Activated CD4-positive, alpha-beta T cell treated with anti-CD3 and anti-CD28 coated beads, Interleukin-2, amount 50 U/mL, for 1 hour (primary cell): ENCODE measurements around the gene RASL12.
"Not testable (repeated sequence)": the region's sequence is repeated elsewhere in the genome, so short reads cannot be mapped to it uniquely, and the experiment has no call there.

Experiments
- DNase-seq: peaks from one replicate; pipeline ENCODE4 v3.0.0-alpha.2; 2020

Gene RASL12

DNA sequence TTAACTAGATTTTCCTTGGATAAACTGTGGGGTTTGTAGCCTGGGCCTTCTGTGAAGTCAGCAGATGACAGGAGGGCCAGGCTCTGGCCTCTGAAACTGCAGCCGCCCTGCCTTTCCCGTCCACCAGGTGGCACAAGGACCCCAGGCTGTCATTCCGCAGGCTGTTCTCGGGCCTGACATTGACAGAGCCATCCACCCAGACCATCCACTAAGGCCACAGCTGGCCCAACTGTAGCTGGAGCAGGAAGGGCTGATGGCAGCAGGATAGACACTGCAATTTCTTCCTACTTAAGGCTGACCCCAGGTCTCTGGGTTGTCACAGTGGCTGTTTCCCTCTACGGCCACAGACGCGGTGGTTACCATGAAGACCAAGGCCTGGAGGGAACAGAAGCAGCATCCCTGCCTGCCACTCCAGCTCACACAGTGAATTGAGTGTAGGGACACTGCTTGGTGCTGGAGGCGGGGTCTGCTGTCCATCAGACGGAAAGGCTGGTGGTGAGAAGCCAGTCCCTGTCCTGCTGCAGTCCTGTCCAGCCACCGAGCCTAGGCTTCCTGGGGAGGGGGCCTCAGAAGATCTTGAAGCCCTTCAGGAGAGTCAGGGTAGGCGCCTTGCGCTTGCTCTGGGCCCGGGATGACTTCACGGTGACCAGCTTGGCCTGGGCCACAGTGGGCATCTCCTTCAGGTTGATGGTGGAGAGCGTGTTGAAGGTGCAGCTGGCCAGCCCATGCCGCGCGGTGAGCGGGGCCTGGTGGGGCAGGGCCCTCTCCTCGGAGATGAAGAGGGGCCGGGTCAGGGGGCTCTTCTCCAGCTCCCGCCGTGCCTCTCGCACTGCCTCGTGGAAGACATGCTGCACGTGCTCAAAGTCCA is 13.2 kb downstream of the RASL12 start:
- DNase-seq = peak; percentile 55

DNA sequence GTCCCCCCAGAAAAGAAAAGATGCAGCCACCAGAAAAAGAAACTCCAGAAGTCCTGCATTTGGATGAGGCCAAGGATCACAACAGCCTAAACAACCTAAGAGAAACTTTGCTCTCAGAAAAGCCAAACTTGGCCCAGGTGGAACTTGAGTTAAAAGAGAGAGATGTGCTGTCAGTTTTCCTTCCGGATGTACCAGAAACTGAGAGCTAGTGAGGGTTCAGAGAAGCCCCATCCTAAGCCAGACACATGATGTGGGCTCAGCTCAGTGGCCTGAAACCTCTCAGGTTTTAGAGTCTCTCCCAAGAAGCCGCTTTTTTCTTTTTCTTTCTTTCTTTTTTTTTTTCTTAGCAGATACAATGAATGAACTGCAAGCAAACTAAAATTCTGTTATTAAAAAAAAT is 14.8 kb downstream of the RASL12 start:
- no peak for DNase-seq

DNA sequence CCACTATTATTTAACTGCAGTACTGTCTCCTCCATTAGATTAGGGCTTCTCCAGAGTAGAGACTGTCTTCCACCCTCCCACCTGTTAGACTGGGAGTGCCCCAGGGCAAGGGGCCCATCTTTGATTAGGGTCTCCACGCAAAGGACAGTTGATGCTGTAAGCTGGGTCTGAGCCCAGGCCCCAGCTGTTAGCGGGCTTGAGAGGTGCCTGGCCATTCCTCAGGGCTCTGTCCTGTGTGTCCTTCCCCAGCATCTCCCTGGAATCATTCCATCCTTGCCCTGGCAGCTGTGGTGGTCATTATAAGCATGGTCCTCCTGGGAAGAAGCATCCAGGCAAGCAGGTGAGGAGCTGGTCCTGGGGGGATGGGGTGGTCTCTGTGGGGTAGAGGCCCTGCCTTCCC is 16.5 kb downstream of the RASL12 start:
- no peak for DNase-seq

DNA sequence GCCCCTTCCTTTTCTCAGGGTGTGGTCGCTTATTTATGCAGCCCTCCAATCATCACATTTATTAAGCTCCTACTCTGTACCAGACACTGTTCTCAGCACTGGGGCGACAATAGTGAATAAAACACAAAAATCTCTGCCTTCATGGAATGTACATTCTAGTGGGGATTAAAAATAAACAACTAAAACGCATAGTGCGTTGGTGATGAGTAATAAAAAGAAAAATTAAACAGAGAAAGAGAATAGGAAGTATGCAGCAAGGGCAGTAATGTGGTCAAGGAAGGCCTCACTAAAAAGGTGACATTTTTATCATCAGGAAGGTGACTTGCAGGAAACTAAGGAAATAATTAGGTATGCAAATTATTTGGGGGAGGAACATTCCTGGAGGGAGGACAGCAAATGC is 17.5 kb downstream of the RASL12 start:
- DNase-seq = no peak

DNA sequence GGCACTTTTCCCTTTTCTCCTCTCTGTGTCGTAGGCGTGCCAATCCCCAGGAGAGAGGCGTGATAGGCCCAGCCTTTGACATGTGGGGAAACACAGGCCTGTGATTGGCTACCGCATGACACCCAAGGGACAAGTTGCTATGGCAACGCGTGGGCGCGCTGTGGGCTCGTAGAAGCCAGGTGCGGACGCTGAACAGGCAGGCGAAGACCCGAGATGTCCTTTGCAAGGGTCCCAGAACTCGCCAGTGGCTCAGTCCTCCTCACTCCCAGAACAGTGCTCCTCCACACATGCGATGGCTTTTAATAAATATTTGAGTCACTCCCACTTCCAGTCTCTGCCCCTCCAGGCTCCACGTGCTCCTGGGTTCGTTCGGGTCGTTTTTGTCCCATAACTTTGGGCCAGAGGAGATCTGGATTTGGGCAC is 18.4 kb downstream of the RASL12 start:
- DNase-seq = peak; percentile 83

DNA sequence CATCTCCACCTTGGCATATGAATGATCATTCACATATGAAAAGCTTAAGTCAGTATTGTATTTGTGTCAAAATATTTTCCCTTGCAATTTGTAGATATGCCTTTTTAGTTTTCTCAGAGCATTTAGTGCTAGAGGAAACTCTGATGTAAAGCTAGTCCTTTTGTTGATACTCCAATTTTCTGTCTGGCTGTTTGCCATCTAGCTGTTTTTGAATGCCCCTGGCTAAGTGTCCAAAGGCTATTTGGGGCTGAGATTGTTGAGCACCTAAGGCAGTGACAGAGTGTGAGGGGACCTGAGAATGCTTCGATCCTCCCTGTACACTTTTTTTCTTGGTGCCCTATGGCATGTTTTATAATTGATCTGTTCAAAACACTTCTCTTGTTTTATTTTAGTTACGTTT is 19.6 kb downstream of the RASL12 start:
- DNase-seq = no peak

DNA sequence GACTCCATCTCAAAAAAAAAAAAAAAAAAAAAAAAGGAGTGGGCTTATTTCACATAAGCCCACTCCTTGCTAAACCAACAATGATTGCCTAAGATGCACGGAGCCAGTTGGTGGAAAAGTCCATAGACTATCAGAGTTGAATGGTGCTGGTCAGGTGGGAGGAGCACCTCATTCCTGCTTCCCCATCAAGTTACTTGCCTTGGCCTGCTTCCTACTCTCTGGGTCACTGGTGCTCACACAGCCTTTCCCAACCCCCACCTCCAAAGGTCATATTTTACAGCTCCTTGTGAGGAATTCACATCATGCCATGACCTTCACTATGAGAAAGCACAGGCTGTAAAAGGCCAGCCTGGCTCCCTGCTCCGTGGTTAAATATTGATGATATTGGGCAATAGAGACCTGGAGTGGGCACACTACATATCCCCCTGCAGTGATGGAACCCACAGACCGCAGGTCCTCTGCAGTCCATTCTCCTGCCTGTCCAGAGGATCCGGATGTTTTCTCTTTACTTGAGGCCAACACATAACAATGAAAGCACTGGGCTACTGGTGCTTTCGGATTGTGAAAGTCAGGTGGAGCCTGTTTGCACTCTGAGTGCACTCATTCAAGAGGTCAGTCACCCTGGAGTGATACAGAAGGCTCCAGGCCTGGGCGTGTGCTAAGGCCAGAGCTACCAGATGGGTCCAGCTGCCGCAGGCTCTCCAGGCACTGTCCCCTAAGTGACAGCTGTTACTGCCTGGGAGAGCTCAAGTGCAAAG is 22.9 kb downstream of the RASL12 start, which contains the start of gene SLC51B:
TSS of gene SLC51B (plus strand) at position 664 of the 758 bp plus-strand sequence. CDS start 4,618 bp downstream, outside the sequence.
- no peak for DNase-seq

DNA sequence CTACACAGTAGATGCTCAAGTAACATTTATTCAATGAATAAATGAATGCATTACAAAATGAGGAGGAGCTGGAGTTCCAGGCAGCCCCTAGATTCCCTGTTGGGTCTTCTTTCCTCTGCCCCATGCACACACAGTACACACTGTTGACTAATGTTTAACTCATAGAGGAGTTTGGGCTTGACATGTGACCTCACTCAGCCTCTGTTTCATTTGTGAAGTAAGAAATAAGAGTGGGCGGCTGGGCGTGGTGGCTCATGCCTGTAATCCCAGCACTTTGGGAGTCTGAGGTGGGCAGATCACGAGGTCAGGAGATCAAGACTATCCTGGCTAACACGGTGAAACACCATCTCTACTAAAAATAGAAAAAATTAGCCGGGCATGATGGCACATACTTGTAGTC is 23.6 kb downstream of the RASL12 start:
- DNase-seq = not testable (repeated sequence)

DNA sequence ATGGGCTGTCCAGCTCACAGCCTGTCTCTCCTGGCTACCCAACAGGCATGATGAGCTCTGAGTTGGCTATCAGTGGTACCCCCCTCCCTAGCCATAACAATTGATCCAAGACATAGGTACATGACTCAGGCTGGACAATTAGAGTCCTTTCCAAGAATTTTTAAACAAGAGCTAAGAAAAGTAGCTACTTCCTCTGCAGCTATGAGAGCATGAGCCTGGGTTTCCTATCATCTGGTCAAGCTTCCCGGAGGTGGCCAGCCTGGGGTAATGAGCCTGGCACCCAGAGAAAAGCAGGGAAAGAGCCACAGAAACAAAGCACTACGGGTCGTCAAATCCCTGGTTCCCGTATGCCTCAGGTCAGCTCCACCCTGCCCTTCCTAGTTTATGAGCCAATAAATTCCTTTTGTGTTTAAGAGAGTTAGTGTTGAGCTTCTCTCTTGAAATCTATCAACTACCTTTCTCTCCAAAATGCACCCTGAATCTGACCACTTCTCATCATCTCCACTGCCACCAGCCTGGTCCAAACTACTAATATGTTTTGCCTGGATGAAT is 24.9 kb downstream of the RASL12 start:
- DNase-seq = no peak

DNA sequence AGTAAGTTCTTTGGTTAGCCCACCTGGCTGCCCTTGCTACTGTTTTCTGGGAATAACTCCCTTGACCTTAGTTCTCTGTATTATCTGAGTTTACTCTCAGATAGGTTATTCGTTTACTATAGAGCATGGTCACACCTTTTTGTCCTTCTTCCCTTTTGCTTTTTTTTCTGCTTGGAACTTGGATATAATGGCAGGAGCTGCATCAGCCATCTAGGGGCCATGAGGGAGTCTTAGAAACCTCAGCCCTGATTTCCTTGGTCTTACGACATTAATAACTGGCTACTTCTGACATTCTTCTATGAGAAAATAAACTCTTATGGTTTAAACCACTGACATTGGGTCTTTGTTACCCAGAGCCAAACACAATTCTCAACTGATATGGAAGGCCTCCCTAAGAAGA is 26.0 kb downstream of the RASL12 start:
- DNase-seq = no peak

DNA sequence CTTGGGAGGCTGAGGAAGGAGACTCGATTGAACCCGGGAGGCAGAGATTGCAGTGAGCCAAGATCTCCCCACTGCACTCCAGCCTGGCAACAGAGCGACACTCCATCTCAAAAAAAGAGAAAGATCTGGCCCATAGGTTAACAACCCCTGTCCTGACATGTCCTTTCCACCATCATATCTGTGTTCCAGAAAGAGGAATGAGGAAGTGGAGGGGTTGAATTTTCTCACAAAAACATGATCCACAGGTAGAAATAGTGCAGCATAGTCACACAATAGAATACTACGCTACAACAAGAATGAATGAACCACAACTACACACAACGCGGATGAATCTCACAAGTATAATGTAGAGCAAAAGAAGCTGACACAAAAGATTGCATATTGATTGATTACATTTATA is 27.3 kb downstream of the RASL12 start:
- no peak for DNase-seq

DNA sequence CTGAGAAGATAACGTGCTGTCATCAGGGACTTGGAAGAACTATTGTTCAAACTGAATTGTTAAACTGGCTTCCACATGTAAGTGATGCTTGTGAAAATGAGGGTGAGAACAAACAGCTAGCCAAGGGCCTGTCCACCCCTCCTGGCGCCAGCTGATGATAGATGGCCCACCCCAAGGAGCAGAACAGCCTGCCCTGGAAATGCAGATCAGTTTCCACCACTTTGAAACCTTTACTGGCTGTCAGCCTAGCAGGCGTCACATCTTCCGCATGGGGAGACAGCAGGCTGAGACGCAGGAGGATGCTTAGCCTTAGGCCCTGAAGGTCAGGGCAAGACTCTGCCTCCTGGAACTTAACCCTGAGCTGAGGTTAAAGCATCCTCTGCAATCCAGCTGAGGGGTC is 29.0 kb downstream of the RASL12 start:
- DNase-seq = no peak

DNA sequence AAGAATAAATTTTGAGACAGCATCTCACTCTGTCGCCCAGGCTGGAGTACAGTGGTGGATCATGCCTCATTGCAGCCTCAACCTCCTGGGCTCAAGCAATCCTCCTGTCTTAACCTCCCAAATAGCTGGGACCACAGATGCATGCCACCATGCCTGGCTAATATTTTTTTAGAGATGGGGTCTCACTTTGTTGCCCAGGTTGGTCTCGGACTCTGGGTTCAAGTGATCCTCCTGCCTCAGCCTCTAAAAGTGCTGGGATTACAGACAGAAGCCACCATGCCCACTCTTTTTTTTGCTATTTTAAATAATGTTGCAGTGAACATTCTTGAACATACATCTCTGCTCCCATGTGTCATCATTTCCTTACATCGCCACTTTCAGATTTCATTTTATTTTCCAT is 29.4 kb downstream of the RASL12 start:
- DNase-seq = no peak

DNA sequence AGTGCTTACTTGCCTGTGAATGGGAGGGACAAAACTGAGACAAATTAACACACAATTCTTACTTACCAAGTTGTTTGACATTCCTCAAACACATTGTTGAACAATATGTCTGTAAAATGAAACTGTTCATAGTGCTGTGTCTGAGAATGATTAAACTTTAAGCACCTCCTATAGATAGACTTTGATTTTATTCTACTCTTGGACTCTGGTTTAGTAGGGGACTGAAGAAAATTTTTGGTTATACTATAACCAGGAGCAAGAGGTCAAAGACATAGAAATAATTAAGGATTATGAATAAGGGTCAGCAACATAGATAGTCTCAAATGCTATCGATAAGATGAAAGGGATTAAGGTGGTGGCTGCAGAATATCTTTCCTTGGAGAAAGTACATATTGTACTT is 30.5 kb downstream of the RASL12 start:
- DNase-seq = no peak

DNA sequence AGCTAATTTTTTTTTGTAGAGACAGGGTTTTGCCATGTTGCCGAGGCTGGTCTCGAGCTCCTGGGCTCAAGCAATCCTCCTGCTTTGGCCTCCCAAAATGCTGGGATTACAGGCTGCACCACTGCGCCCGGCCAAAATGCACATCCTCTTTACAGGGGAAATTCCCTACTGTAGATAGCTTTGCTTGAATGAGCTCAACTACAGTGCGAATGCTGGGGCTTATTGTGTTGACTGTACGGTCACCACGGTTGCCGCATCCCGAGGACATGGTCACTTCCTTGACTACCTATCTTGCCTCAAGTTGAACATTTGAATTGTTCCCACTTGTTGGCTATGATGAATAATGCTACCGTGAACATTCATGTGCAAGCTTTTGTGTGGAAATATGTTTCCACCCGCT is 33.1 kb downstream of the RASL12 start:
- DNase-seq = no peak

DNA sequence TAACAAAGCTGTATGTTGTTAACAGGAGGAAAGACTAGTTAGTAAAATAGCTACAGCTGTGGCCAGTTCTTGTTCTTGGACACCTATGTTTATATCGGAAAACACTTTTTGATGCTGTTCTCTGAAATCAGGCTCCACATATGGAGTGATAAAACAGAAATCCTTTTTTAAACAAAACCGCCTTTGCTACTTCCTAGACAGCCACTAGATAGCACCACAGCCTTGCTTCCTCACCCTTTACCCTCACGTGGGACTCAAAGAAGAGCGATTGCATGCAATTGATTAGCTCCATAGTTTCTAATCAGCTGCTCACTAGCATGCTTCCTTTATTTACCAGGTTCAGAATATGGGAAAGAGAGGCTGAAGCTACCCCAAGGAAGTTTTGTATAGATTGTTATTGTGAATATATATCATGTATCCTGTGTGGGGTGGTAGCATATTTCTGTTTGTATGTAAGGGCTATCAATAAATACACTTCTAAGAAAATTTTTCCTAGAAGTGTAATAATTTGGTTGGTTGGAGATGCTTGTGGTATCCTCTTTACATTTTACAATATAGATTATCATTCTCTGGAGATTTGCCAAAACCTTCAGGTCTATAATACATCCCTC is 34.0 kb downstream of the RASL12 start:
- DNase-seq = no peak

DNA sequence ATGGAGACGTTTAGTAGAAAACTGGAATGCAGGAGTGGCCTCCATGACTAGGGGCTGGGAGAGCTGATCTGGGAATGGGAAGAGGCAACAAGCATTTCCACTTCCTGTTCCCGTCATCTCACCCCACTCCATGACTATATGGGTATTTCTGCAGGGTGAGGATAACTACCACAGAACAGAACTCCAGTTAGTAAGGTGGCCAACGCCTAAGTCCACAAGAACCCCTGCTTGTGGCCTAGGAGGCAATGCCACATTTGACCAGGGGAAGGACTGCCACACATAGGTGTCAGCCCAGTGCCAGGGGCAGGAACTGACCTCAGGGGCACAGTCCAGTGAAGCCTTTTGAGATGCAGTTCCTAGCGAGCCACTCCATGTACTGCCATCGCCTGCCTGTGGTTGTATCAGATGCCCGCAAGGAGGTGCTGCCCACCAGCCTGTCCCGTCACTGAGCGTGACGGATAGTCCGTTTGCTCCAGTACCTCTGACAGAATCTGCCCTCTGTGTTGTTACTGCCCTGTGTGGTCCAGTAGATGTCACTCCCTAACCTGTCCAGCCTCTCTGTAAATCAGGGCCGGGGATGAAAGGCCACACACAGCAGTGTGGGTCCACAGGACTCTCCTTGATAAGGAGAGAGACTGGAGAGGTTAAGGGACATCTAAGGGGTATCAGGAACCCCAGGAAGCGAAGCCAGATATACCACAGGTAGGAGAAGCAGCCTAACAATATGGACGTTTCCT is 34.8 kb downstream of the RASL12 start:
- peak; percentile 32 for DNase-seq

DNA sequence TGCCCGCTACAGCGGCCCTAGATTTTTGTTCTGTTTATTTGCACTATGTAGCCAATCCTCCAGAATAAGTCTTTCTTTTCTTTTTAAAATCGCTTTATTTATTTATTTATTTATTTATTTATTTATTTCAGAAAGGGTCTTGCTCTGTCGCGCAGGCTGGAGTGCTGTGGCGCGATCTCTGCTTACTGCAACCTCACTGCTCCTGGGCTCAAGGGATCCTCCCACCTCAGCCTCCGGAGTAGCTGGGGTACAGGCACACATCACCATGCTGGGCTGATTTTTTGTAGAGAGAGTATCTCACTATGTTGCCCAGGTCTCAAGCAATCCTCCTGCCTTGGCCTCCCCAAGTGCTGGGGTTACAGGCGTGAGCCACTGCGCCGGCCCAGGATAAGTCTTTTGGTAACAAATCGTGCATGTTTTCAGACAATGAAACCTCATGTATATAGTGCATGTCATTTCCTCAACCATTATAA is 38.0 kb downstream of the RASL12 start:
- no peak for DNase-seq

DNA sequence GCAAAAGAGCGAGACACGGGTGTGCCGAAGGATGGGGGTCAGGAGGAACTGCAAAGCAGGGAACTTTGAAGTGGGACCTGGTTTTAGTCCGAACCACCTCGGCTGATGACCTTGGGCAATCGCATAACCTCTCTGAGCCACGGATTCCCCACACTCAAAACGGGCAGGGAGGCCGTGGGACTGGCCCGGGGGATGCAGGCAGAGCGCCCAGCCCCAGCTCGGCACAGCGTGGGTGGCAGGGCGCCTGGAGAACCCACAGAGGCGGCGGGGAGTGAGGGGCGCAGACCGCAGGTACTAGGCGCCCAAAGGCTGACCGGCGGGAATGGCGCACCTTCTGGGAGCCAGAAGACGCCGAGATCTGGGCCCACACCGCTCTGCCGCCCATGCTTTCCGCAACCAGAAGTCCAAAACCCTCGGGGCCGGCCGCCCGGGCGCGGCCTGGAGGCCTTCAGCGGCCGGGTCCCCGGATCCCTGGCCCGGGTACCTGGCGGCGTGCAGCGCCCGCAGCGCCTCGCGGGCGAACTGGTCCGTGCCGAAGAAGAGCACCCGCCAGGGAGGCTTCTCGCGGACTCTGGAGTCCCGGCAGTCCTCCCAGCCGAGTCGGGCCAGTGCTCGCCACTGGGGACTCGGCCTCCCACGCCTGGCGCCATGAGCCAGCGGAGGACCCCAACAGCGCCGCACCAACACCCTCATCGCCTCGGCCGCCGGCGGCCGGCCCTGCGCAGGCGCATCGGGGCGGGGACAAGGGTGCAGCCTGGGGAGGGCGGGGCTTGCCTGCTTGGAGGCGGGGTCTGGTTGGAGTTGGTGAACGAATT is 38.7 kb downstream of the RASL12 start, which contains the start of gene MTFMT:
TSS of gene MTFMT (minus strand) at position 719 of the 815 bp plus-strand sequence. CDS start at position 693, 26 bp downstream.
- DNase-seq = peak; percentile 94

DNA sequence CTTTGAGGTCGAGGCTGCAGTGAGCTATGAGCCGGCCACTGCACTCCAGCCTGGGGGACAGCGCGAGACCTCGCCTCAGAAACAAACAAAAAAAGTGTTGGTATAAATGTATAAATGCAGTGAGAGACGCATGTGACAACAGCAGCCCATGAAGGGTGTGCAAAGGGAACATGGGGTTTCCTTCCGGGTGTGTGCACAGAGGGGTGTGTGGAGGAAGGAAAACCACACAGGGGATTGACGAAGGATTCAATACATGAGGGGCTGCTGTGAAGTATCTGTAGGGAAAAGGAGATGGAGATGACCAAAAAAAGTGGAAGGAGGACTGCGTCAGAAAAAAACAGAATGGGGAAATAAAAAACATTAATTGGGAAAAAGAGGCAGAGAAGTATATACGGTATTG is 39.5 kb downstream of the RASL12 start:
- no peak for DNase-seq

DNA sequence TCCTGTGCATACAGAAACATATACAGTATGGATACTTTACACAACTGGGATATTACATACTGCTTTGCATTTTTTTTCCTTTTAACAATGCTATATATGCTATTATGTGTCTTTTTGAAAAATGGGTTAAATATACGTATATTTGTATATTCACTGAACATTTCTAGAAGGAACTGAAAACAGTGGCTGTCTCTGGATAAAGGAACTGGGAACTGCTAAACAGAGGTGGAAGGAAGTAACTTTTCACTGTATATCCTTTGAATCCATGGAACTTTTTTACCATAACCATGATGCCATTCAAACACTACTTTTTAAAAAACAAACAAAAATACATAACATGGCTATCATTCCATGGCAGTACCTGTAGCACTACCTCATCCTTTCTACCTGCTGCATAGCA is 40.2 kb downstream of the RASL12 start:
- DNase-seq = no peak
